PC-9 (cell line): ENCODE measurements around the gene DDX10. TPM values are rescaled to one million over a fixed set of nuclear protein-coding genes. Genes with fewer than 3 reads are reported as not detected.

Source experiments
- BruUV-seq: library from RNA; stranded (reverse); fragments of 400-500 nt; replicated peaks from 2 replicates; lab custom pipeline; 2021; lab: Mats Ljungman, UMichigan
- CTCF ChIA-PET: fragments of 300-600 bp; sonication (Branson Sonifier 250); formaldehyde crosslinking; loops from one replicate; lab custom pipeline; 2022; ENCODE audit warnings: antibody characterized with exemption; lab: Charles Lee
- POLR2A ChIA-PET: fragments of 300-600 bp; sonication (Branson Sonifier 250); formaldehyde crosslinking; loops from one replicate; lab custom pipeline; 2022; ENCODE audit warnings: antibody characterized with exemption; ENCODE audit not compliant: unreplicated experiment; lab: Charles Lee
- DNase-seq, 2 experiments: peaks; one replicate each; pipeline versions ENCODE4 v3.0.0 to v3.0.0-alpha.2; 2015 to 2022; ENCODE audit warnings: mixed read lengths in 1 of 2
- H2AFZ ChIP-seq: fragments of 200-600 bp; sonication (generic); 2 replicates; pipeline ENCODE4 v1.8.1; 2017; ENCODE audit warnings: antibody characterized with exemption
- H3F3A ChIP-seq: fragments of 200-600 bp; sonication (generic); 2 replicates; pipeline ENCODE4 v1.8.1; 2017; ENCODE audit warnings: antibody characterized with exemption, mild to moderate bottlenecking, low read depth; ENCODE audit not compliant: insufficient read depth
- H3K27ac ChIP-seq: fragments of 200-600 bp; sonication (generic); 2 replicates; pipeline ENCODE4 v1.6.1; 2016; ENCODE audit warnings: mixed run types
- H3K27me3 ChIP-seq: fragments of 200-600 bp; sonication (generic); 2 replicates; pipeline ENCODE4 v1.6.1; 2016; ENCODE audit warnings: low read depth, mixed run types; ENCODE audit not compliant: insufficient read depth
- H3K36me3 ChIP-seq: fragments of 200-600 bp; sonication (generic); 2 replicates; pipeline ENCODE4 v1.6.1; 2016; ENCODE audit warnings: low read depth, mixed run types
- H3K4me1 ChIP-seq: fragments of 200-600 bp; sonication (generic); replicated peaks from 2 replicates; pipeline ENCODE4 v1.6.1; 2016; ENCODE audit warnings: mixed run types; ENCODE audit not compliant: insufficient read depth
- H3K4me2 ChIP-seq: fragments of 200-600 bp; sonication (generic); 2 replicates; pipeline ENCODE4 v1.6.1; 2017; ENCODE audit warnings: mixed run types
- H3K4me3 ChIP-seq: fragments of 200-600 bp; sonication (generic); 2 replicates; pipeline ENCODE4 v1.6.1; 2016; ENCODE audit warnings: mixed run types
- H3K79me2 ChIP-seq: fragments of 200-600 bp; sonication (generic); 2 replicates; pipeline ENCODE4 v1.6.1; 2017; ENCODE audit warnings: low read depth, mixed run types
- H3K9me2 ChIP-seq: fragments of 200-600 bp; sonication (generic); 2 replicates; pipeline ENCODE4 v1.8.1; 2017; ENCODE audit warnings: mild to moderate bottlenecking; ENCODE audit not compliant: insufficient read depth
- H3K9me3 ChIP-seq: fragments of 200-600 bp; sonication (generic); 2 replicates; pipeline ENCODE4 v1.8.1; 2016; ENCODE audit warnings: low read depth; ENCODE audit not compliant: insufficient read depth
- H4K20me1 ChIP-seq: fragments of 200-600 bp; sonication (generic); 2 replicates; pipeline ENCODE4 v1.8.1; 2017; ENCODE audit not compliant: insufficient read depth
- CTCF ChIP-seq: fragments of 200-600 bp; sonication (generic); conservative IDR thresholded peaks from 2 replicates; pipeline ENCODE4 v1.6.1; 2017; ENCODE audit warnings: mixed run types, antibody characterized with exemption, mild to moderate bottlenecking, moderate library complexity
- EZH2 ChIP-seq: fragments of 200-600 bp; sonication (generic); IDR thresholded peaks from 2 replicates; pipeline ENCODE4 v1.8.0; 2017; ENCODE audit warnings: antibody characterized with exemption, low read depth
- intact Hi-C: fragments of 100-400 bp; cut with micrococcal nuclease; formaldehyde crosslinking; loops from one replicate; pipeline ENCODE4 v1.10.0; 2022; ENCODE audit not compliant: unreplicated experiment
- total RNA-seq: library from RNA; stranded (reverse); gene quantifications from 2 replicates; pipeline ENCODE4 v1.2.3, GENCODE V29; 2021

The DDX10 gene
- total RNA-seq, 1 experiment from 2014 or later = 26.4 TPM

GRCh38 chr11:108890482-108891105, 225.7 kb downstream of the DDX10 start:
- CTCF ChIA-PET = no interaction called here
- DNase-seq = no peak
- Histone ChIP-seq H3K36me3 (no peaks in the 10 kb centered on the region), H3K9me3 (peaks cover 5% of the 10 kb centered on the region; the same call in 1 of the 2 replicates), H3K27ac (no peak overlapping the region), H3K4me3 (no peak overlapping the region), H3K27me3 (no peaks in the 10 kb centered on the region), H2AFZ (no peak overlapping the region), H3F3A (peaks cover 7% of the 10 kb centered on the region; the same call in 1 of the 2 replicates), H3K4me1 (peaks cover 20% of the 10 kb centered on the region), H3K9me2 (0 out of 2 replicates have a peak, but pooled peaks cover 5% of the 10 kb centered on the region), H4K20me1 (no peaks in the 10 kb centered on the region), H3K4me2 (no peak overlapping the region), H3K79me2 (no peaks in the 10 kb centered on the region)
- TF ChIP-seq CTCF = no peak
- TF ChIP-seq EZH2 = no peak
- POLR2A ChIA-PET = interaction anchor here (0.6 kb wide), 1 partner anchor 77 kb away, joined by 4 read pairs; no protein-coding TSS in a partner anchor
- intact Hi-C loops = no loop called here
- no TSS peak for BruUV-seq

GRCh38 chr11:108891143-108891542, 226.3 kb downstream of the DDX10 start:
- Histone ChIP-seq H3K4me1 (peaks cover 26% of the 10 kb centered on the region), H3K9me2 (0 out of 2 replicates have a peak, but pooled peaks cover 5% of the 10 kb centered on the region), H3K79me2 (no peaks in the 10 kb centered on the region), H3K9me3 (peaks cover 6% of the 10 kb centered on the region), H3F3A (peaks cover 8% of the 10 kb centered on the region; the same call in 1 of the 2 replicates), H4K20me1 (no peaks in the 10 kb centered on the region), H3K4me2 (no peak overlapping the region), H3K27ac (no peak overlapping the region), H3K4me3 (no peak overlapping the region), H3K36me3 (peaks cover under 1% of the 10 kb centered on the region; the same call in 1 of the 2 replicates), H3K27me3 (no peaks in the 10 kb centered on the region), H2AFZ (no peak overlapping the region)
- no peak for TF ChIP-seq EZH2
- CTCF ChIA-PET = no interaction called here
- BruUV-seq = no TSS peak
- POLR2A ChIA-PET = no interaction called here
- intact Hi-C loops = no loop called here
- DNase-seq = no peak

- Histone ChIP-seq H4K20me1 (no peaks in the 10 kb centered on the region), H3K4me1 (peaks cover 35% of the 10 kb centered on the region), H3K9me2 (0 out of 2 replicates have a peak, but pooled peaks cover 5% of the 10 kb centered on the region), H3K4me2 (no peak overlapping the region), H3K27me3 (no peaks in the 10 kb centered on the region), H3F3A (peaks cover 8% of the 10 kb centered on the region; the same call in 1 of the 2 replicates), H3K27ac (no peak overlapping the region), H3K4me3 (no peak overlapping the region), H3K36me3 (peaks cover 6% of the 10 kb centered on the region; the same call in 1 of the 2 replicates), H3K79me2 (no peaks in the 10 kb centered on the region), H3K9me3 (peaks cover 9% of the 10 kb centered on the region), H2AFZ (no peak overlapping the region)
- no TSS peak for BruUV-seq
- no peak for DNase-seq
- no peak for TF ChIP-seq CTCF
- no peak for TF ChIP-seq EZH2
- ChIA-PET POLR2A (no interaction called here), CTCF (no interaction called here)
- intact Hi-C loops = no loop called here
These were observed 227.1 kb downstream of the DDX10 start for GRCh38 chr11:108891909-108892511.
